Calu3 (cell line): ENCODE measurements around the gene BEAN1. TPM values are rescaled to one million over a fixed set of nuclear protein-coding genes. Genes with fewer than 3 reads are reported as not detected.

Experiments
- BruUV-seq: library from RNA; stranded (reverse); fragments of 400-500 nt; replicated peaks from 2 replicates; lab custom pipeline; 2021; lab: Mats Ljungman, UMichigan
- CTCF ChIA-PET: fragments of 300-600 bp; sonication (Branson Sonifier 250); formaldehyde crosslinking; loops from one replicate; lab custom pipeline; 2022; ENCODE audit warnings: antibody characterized with exemption; lab: Charles Lee
- DNase-seq: peaks from one replicate; pipeline ENCODE4 v3.0.0; 2022
- H3K27ac Mint-ChIP-seq: one replicate; pipeline ENCODE4 v1.8.0; 2022; ENCODE audit warnings: mixed read lengths; ENCODE audit not compliant: unreplicated experiment
- H3K27me3 Mint-ChIP-seq: one replicate; pipeline ENCODE4 v1.8.0; 2022; ENCODE audit warnings: mixed read lengths; ENCODE audit not compliant: unreplicated experiment
- H3K36me3 Mint-ChIP-seq: one replicate; pipeline ENCODE4 v1.8.0; 2022; ENCODE audit warnings: mild to moderate bottlenecking, moderate library complexity, mixed read lengths; ENCODE audit not compliant: insufficient read depth, unreplicated experiment
- H3K4me1 Mint-ChIP-seq: one replicate; pipeline ENCODE4 v1.8.0; 2022; ENCODE audit warnings: mild to moderate bottlenecking, low read depth, mixed read lengths; ENCODE audit not compliant: unreplicated experiment
- H3K4me3 Mint-ChIP-seq: one replicate; pipeline ENCODE4 v1.8.0; 2022; ENCODE audit warnings: mild to moderate bottlenecking, low read depth, moderate library complexity, mixed read lengths; ENCODE audit not compliant: unreplicated experiment
- H3K9me3 Mint-ChIP-seq: one replicate; pipeline ENCODE4 v1.8.0; 2022; ENCODE audit warnings: low read depth, mixed read lengths; ENCODE audit not compliant: unreplicated experiment
- CTCF ChIP-seq: fragments of 200-600 bp; IDR thresholded peaks from one replicate; pipeline ENCODE4 v1.8.0; 2022; ENCODE audit warnings: antibody characterized with exemption; ENCODE audit not compliant: unreplicated experiment
- intact Hi-C: fragments of 100-400 bp; cut with micrococcal nuclease; formaldehyde crosslinking; loops from one replicate; pipeline ENCODE4 v1.10.0; 2022; ENCODE audit not compliant: unreplicated experiment
- total RNA-seq: library from RNA; stranded (reverse); gene quantifications from 2 replicates; pipeline ENCODE4 v1.2.3, GENCODE V29; 2022

BEAN1 gene
- total RNA-seq, 1 experiment from 2014 or later = 3.1 TPM

DNA sequence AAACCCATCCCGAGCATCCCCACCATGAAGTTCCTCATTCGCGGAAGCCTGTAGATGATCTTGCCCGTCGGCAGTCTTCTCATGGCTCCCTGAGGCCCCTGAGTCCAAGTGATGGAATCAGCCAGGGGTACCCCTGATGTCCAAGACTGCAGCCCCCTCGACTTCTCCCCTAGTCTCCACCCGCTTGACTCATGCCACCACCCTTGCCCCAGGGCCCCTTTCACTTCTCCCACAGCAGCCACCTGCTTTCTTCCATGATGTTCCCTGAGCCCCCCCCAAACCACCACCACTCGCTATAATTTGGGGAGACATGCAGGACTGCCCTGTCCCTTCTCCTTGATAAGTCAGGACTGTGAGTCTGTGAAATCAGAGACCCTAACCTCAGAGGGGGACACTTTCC is 11.4 kb downstream of the BEAN1 start:
- Mint-ChIP-seq H3K4me1 (peaks cover 3% of the 10 kb centered on the region), H3K27ac (no peak overlapping the region), H3K9me3 (no peaks in the 10 kb centered on the region), H3K4me3 (no peak overlapping the region), H3K36me3 (no peaks in the 10 kb centered on the region), H3K27me3 (peaks cover 40% of the 10 kb centered on the region)
- CTCF ChIA-PET = no interaction called here
- no peak for TF ChIP-seq CTCF
- intact Hi-C loops = no loop called here
- BruUV-seq = no TSS peak
- DNase-seq = no peak

DNA sequence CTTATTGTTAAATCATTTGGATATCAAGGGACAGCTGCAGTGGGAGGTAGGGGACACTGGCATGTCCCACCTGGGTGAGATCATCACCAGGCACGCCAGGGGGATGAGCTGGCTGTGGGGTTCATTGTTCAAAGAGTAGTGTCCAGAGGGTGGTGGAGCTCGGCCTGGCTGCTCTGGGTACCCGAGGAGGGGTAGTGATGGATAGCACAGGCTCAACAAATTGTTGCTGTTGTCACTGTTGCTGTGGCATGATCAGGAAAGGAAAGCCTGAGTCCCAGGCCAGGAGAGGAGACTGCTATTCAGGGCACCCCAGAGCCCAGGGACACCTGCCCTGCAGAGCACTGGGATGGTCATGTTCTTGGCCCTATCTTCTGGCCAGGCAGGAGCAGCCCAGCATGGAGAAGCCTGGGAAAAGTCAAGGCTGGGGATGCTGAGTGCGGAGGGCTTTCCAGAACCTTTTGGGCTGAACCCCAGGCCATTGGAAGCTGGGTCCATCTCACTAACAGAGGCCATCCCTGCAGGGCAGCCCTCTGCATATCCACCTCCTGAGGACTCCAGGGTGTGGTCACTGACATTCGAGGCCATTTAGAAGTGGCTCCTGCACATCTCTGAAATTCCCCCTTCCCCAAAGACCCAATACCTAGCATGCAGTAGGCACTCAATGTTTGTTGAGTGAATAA is 12.1 kb downstream of the BEAN1 start:
- intact Hi-C loops = no loop called here
- Mint-ChIP-seq H3K9me3 (no peaks in the 10 kb centered on the region), H3K27ac (no peak overlapping the region), H3K36me3 (no peaks in the 10 kb centered on the region), H3K27me3 (peaks cover 47% of the 10 kb centered on the region), H3K4me1 (no peaks in the 10 kb centered on the region), H3K4me3 (no peak overlapping the region)
- BruUV-seq = no TSS peak
- no peak for TF ChIP-seq CTCF
- DNase-seq = no peak
- CTCF ChIA-PET = interaction anchor here (1.3 kb wide), 1 partner anchor 69 kb away, joined by 3 read pairs; no protein-coding TSS in a partner anchor

DNA sequence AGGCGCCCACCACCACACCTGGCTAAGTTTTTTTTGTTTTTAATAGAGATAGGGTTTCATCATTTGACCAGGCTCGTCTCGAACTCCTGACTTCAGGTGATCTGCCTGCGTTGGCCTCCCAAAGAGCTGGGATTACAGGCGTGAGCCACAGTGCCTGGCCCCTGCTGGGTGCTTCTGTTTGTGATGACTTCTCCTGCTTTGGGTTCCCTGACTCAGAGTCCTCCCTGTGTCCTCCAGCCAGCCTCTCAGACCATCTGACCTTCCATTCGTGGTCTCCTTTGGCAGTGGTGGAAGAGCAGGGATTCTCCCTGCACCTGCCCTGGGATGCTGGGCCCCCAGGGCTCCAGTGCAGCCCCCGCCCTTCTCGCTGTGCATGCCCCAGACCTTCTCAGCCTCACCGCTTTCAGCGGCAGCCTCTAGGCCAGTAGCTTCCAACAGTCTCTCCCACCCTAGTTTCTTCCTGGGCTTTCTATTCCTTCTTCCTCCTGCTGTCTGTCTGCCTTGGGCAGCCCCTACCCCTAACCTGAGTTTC is 13.2 kb downstream of the BEAN1 start:
- H3K4me1 Mint-ChIP-seq = no peaks in the 10 kb centered on the region
- intact Hi-C loops = no loop called here
- CTCF ChIA-PET = interaction anchor here (1.3 kb wide), 1 partner anchor 68 kb away, joined by 3 read pairs; no protein-coding TSS in a partner anchor
- DNase-seq = no peak
- no peaks in the 10 kb centered on the region for H3K36me3 Mint-ChIP-seq
- no peak overlapping the region for H3K4me3 Mint-ChIP-seq
- no peaks in the 10 kb centered on the region for H3K9me3 Mint-ChIP-seq
- no TSS peak for BruUV-seq
- H3K27ac Mint-ChIP-seq = no peak overlapping the region
- TF ChIP-seq CTCF = no peak
- H3K27me3 Mint-ChIP-seq = peaks cover 58% of the 10 kb centered on the region

DNA sequence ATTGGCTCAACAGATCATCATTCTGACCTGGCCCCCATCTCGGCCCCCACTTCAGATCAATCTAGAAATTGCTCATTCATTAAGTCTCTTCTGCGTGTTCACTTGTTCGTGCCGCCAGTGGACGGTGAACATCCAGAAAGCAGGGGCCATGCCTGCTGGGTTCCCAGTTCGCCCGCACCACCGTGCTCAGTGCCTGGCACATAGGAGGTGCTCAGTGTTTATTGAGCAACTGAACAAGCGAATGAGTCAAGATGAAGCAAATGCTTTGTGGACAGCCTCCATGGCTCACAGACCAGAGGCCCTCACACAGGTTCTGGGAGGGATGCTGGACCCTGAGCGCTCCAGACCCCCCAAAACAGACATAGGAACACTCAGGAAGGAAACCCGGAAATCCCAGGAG is 13.9 kb downstream of the BEAN1 start:
- BruUV-seq = no TSS peak
- H3K4me3 Mint-ChIP-seq = no peak overlapping the region
- H3K36me3 Mint-ChIP-seq = no peaks in the 10 kb centered on the region
- intact Hi-C loops = no loop called here
- DNase-seq = no peak
- no peaks in the 10 kb centered on the region for H3K9me3 Mint-ChIP-seq
- peaks cover 64% of the 10 kb centered on the region for H3K27me3 Mint-ChIP-seq
- H3K27ac Mint-ChIP-seq = no peak overlapping the region
- CTCF ChIA-PET = no interaction called here
- TF ChIP-seq CTCF = no peak
- no peaks in the 10 kb centered on the region for H3K4me1 Mint-ChIP-seq
